Adrenal gland (tissue), 5 donors: Measurements from ENCODE around the gene MFSD11.

Experiments used
- CTCF ChIP-seq, 6 experiments: fragments of 450-650 bp in 4 of 6; fragments of 200-600 bp in 2 of 6; sonication (generic) in 1 of 6; IDR thresholded peaks; 1 replicate in 5 of 6; 2 replicates in 1 of 6; pipeline versions ENCODE4 v1.5.1 to v1.8.0; 2016 to 2021; ENCODE audit warnings: antibody characterized with exemption in 6 of 6, mild to moderate bottlenecking in 2 of 6, moderate library complexity in 1 of 6
- POLR2A ChIP-seq, 2 donors: fragments of 450-650 bp; IDR thresholded peaks; one replicate each; pipeline ENCODE4 v1.6.1; 2017; ENCODE audit warnings: antibody characterized with exemption in 2 of 2, mild to moderate bottlenecking in 2 of 2, moderate library complexity in 1 of 2
- donor health status: DM: no; HTN: no; CAD: no.

- no peak for TF ChIP-seq CTCF (IDR thresholded peaks at IDR 0.05)
- no peak for TF ChIP-seq POLR2A (IDR thresholded peaks at IDR 0.05)
These were observed 24.2 kb upstream of the MFSD11 start for GRCh38 chr17:76713765-76714164.
